Measurements from ENCODE around the gene AKNAD1. TPM values are rescaled to one million over a fixed set of nuclear protein-coding genes. Genes with fewer than 3 reads are reported as not detected.

The AKNAD1 gene
- total RNA-seq, 2 donors from 2014 or later: not detected

DNA sequence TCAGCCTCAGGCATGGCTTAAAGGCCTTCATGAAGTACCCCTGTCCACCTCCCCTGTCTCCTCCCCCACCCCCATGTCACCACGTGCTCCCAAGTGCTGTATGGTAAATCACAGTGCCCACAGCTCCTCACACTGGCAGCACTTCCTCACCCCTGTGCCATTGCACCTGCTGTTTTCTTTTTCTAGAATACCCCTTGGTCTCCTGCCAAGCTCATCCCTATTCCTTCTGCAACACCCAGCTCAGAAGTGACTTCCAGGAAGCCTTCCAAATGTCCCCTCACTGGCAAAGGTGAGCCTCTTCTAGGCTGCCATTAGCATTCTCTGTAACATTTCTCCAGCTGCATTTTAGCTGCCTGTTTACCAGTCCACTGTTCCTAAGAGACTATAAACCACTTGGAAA lies 9.4 kb downstream of the AKNAD1 start:
- Histone ChIP-seq H3K4me3 (no peak overlapping the region), H3K9me3 (no peaks in the 10 kb centered on the region), H3K36me3 (no peaks in the 10 kb centered on the region), H3K27ac (no peak overlapping the region), H3K27me3 (replicated peaks; ENCODE audit: insufficient read depth) (no peaks in the 10 kb centered on the region), H3K4me1 (ENCODE audit: control insufficient read depth in 1 of 2, low read depth in 2 of 2) (peaks cover under 1 to 5% of the 10 kb centered on the region in 2 donors)
- DNase-seq (ENCODE audit: low spot score) (no peak), ATAC-seq (ENCODE audit: insufficient number of reproducible peaks, low FRiP score, low read depth) (no peak)
- TF ChIP-seq, protein P1, sequence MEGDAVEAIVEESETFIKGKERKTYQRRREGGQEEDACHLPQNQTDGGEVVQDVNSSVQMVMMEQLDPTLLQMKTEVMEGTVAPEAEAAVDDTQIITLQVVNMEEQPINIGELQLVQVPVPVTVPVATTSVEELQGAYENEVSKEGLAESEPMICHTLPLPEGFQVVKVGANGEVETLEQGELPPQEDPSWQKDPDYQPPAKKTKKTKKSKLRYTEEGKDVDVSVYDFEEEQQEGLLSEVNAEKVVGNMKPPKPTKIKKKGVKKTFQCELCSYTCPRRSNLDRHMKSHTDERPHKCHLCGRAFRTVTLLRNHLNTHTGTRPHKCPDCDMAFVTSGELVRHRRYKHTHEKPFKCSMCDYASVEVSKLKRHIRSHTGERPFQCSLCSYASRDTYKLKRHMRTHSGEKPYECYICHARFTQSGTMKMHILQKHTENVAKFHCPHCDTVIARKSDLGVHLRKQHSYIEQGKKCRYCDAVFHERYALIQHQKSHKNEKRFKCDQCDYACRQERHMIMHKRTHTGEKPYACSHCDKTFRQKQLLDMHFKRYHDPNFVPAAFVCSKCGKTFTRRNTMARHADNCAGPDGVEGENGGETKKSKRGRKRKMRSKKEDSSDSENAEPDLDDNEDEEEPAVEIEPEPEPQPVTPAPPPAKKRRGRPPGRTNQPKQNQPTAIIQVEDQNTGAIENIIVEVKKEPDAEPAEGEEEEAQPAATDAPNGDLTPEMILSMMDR (IDR thresholded peaks at IDR 0.05): no peak

DNA sequence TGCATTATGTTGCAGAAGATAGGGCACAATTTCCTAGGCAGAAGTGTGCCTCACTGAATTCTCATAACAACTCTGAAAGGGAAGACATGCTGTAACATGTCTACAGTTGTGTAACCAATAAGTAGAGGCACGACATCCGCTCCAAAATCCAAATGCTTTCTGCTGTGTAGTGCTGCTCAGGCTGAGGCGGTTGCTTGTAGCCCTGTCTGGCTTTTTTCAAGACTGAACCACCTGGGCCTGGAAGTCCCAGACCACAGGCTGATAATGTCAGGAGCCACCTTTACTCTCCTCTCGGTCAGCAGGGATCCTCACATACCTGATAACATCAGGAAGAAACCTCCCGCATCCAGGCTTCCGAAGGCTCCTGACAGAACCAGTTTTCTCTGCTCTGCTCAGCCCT lies 10.9 kb downstream of the AKNAD1 start:
- Histone ChIP-seq H3K4me1 (ENCODE audit: control insufficient read depth in 1 of 2, low read depth in 2 of 2) (peaks cover 11 to 18% of the 10 kb centered on the region in 2 donors), H3K27ac (no peak overlapping the region), H3K36me3 (no peaks in the 10 kb centered on the region), H3K4me3 (no peak overlapping the region), H3K27me3 (replicated peaks; ENCODE audit: insufficient read depth) (no peaks in the 10 kb centered on the region), H3K9me3 (no peaks in the 10 kb centered on the region)
- ATAC-seq (ENCODE audit: insufficient number of reproducible peaks, low FRiP score, low read depth): no peak
- no peak for DNase-seq (ENCODE audit: low spot score)
- TF ChIP-seq, protein P1 (IDR thresholded peaks at IDR 0.05): no peak

DNA sequence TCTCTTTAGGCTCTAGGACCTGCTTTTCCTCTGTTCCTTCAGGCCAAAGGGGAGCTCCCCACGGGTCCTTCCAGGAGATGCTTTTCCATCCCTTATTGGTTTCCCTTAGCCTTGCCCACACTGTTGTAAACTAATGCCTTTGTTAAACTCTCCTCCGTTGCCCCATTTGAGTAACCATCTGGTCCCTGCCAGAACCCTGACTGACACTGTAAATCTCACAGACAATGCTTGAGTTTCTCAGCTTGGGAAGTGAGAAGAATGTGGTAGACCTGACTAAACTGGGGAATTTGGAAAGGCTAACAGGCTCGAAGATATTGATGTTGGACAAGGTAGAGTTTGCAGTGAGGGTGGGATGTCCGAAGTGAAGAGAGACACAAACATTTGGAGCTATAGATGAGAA lies 11.4 kb downstream of the AKNAD1 start:
- Histone ChIP-seq H3K36me3 (no peaks in the 10 kb centered on the region), H3K27ac (no peak overlapping the region), H3K9me3 (no peaks in the 10 kb centered on the region), H3K4me3 (no peak overlapping the region), H3K4me1 (ENCODE audit: control insufficient read depth in 1 of 2, low read depth in 2 of 2) (peaks cover 11 to 18% of the 10 kb centered on the region in 2 donors), H3K27me3 (replicated peaks; ENCODE audit: insufficient read depth) (no peaks in the 10 kb centered on the region)
- ATAC-seq (ENCODE audit: insufficient number of reproducible peaks, low FRiP score, low read depth): no peak
- TF ChIP-seq, protein P1 (IDR thresholded peaks at IDR 0.05): no peak
- DNase-seq (ENCODE audit: low spot score): no peak

- H3K9me3 ChIP-seq: no peaks in the 10 kb centered on the region
- no peak for ATAC-seq (ENCODE audit: insufficient number of reproducible peaks, low FRiP score, low read depth)
- no peaks in the 10 kb centered on the region for H3K27me3 ChIP-seq (replicated peaks; ENCODE audit: insufficient read depth)
- TF ChIP-seq, protein P1 (IDR thresholded peaks at IDR 0.05): no peak
- no peak overlapping the region for H3K27ac ChIP-seq
- DNase-seq (ENCODE audit: low spot score): no peak
- no peak overlapping the region for H3K4me3 ChIP-seq
- peaks cover 11 to 18% of the 10 kb centered on the region in 2 donors for H3K4me1 ChIP-seq (ENCODE audit: control insufficient read depth in 1 of 2, low read depth in 2 of 2)
- H3K36me3 ChIP-seq: no peaks in the 10 kb centered on the region
Measured at GRCh38 chr1:108843390-108844137, 13.3 kb downstream of the AKNAD1 start.

- ATAC-seq (ENCODE audit: insufficient number of reproducible peaks, low FRiP score, low read depth) (no peak), DNase-seq (ENCODE audit: low spot score) (no peak)
- Histone ChIP-seq H3K4me1 (ENCODE audit: control insufficient read depth in 1 of 2, low read depth in 2 of 2) (peaks cover 11 to 18% of the 10 kb centered on the region in 2 donors), H3K36me3 (no peaks in the 10 kb centered on the region), H3K27me3 (replicated peaks; ENCODE audit: insufficient read depth) (no peaks in the 10 kb centered on the region), H3K27ac (peak overlapping the region; percentile 39 to 42), H3K9me3 (no peaks in the 10 kb centered on the region), H3K4me3 (no peak overlapping the region)
- TF ChIP-seq, protein P1 (IDR thresholded peaks at IDR 0.05): no peak
Measured at GRCh38 chr1:108842525-108843181, 14.2 kb downstream of the AKNAD1 start.
